SH-SY5Y (cell line): ENCODE data around the gene ADCY7.

Source experiments
- GATA2 ChIP-seq: IDR thresholded peaks from 2 replicates; pipeline ENCODE4 v1.6.1; 2011; ENCODE audit warnings: mild to moderate bottlenecking, low read depth, low read length
- GATA3 ChIP-seq: IDR thresholded peaks from 2 replicates; pipeline ENCODE4 v1.6.1; 2011; ENCODE audit warnings: low read depth, mild to moderate bottlenecking, low read length, moderate library complexity

ADCY7 gene

GRCh38 chr16:50300942-50301625, 34.7 kb downstream of the ADCY7 start:
- no peak for TF ChIP-seq GATA3
- no peak for TF ChIP-seq GATA2

- no peak for TF ChIP-seq GATA3
These were observed 35.5 kb downstream of the ADCY7 start for GRCh38 chr16:50301626-50302471.

- no peak for TF ChIP-seq GATA3
- no peak for TF ChIP-seq GATA2
These were observed 36.2 kb downstream of the ADCY7 start for GRCh38 chr16:50302472-50303005.

GRCh38 chr16:50303041-50303604, 36.8 kb downstream of the ADCY7 start:
- TF ChIP-seq GATA2 (no peak), GATA3 (no peak)

- TF ChIP-seq GATA3 (no peak), GATA2 (no peak)
These were observed 37.5 kb downstream of the ADCY7 start for GRCh38 chr16:50303605-50304466.

- TF ChIP-seq GATA3 (no peak), GATA2 (no peak)
These were observed 38.4 kb downstream of the ADCY7 start for GRCh38 chr16:50304467-50305440.

GRCh38 chr16:50305441-50306061, 39.2 kb downstream of the ADCY7 start:
- TF ChIP-seq GATA3, result no peak

GRCh38 chr16:50306287-50306686, 39.9 kb downstream of the ADCY7 start:
- TF ChIP-seq GATA3 (no peak), GATA2 (no peak)

GRCh38 chr16:50308237-50308965, 42.0 kb downstream of the ADCY7 start:
- TF ChIP-seq GATA2 (no peak), GATA3 (no peak)

- no peak for TF ChIP-seq GATA3
- TF ChIP-seq GATA2, result no peak
These were observed 42.8 kb downstream of the ADCY7 start for GRCh38 chr16:50309156-50309526.

GRCh38 chr16:50309527-50310307, 43.4 kb downstream of the ADCY7 start:
- TF ChIP-seq GATA3, result no peak
- TF ChIP-seq GATA2, result no peak
